K562 (cell line): ENCODE data around the gene C18orf63.

Source experiments
- CTCF ChIP-seq, 3 experiments: IDR thresholded peaks in 2 of 3; conservative IDR thresholded peaks in 1 of 3; 2 replicates each; pipeline ENCODE4 v1.5.1; 2011 to 2012; ENCODE audit warnings: low read length in 3 of 3, mild to moderate bottlenecking in 3 of 3, control low read depth in 2 of 3, improper control_type of control experiment in 1 of 3, inconsistent platforms in 1 of 3, low read depth in 1 of 3, mixed read lengths in 1 of 3, moderate library complexity in 1 of 3; ENCODE audit not compliant: insufficient read depth in 2 of 3
- SIN3A ChIP-seq, 2 experiments: fragments of 150-350 bp in 1 of 2; IDR thresholded peaks; 2 replicates each; pipeline ENCODE4 v1.6.1; 2011 to 2016; ENCODE audit warnings: borderline replicate concordance in 2 of 2, low read depth in 2 of 2, low read length in 2 of 2, mild to moderate bottlenecking in 2 of 2, moderate library complexity in 2 of 2; ENCODE audit not compliant: control insufficient read depth in 1 of 2
- TAF1 ChIP-seq: IDR thresholded peaks from 2 replicates; pipeline ENCODE4 v1.6.1; 2011; ENCODE audit warnings: mild to moderate bottlenecking, low read length, moderate library complexity; ENCODE audit not compliant: insufficient read depth, control insufficient read depth, severe bottlenecking; ENCODE audit errors: extremely low read depth

- TF ChIP-seq CTCF (IDR thresholded peaks at IDR 0.05 in 2 of 3, conservative IDR thresholded peaks at IDR 0.05 in 1 of 3; ENCODE audit: insufficient read depth in 2 of 3, low read depth in 1 of 3, low read length in 3 of 3) = no peak
- no peak for TF ChIP-seq TAF1
- no peak for TF ChIP-seq SIN3A (IDR thresholded peaks at IDR 0.05; ENCODE audit: borderline replicate concordance in 2 of 2, control insufficient read depth in 1 of 2, low read depth in 2 of 2, low read length in 2 of 2)
These were observed 74.4 kb downstream of the C18orf63 start for GRCh38 chr18:74389991-74390390.
